Prostate gland (tissue), 2 donors: ENCODE data around the gene KCNK1. TPM values are rescaled to one million over a fixed set of nuclear protein-coding genes. Genes with fewer than 3 reads are reported as not detected.
A peak's percentile ranks its signal among the peaks of the same experiment; 100 is the strongest.

ENCODE experiments used
- DNase-seq: peaks from one replicate; pipeline ENCODE4 v3.0.0-alpha.2; 2019; ENCODE audit warnings: low spot score
- H3K27ac ChIP-seq, 2 donors: fragments of 200-600 bp; sonication (generic); 2 replicates each; pipeline ENCODE4 v1.5.1; 2017 to 2019
- H3K27me3 ChIP-seq: fragments of 200-600 bp; sonication (generic); replicated peaks from 2 replicates; pipeline ENCODE4 v1.5.1; 2019; ENCODE audit not compliant: insufficient read depth
- H3K36me3 ChIP-seq, 2 donors: fragments of 200-600 bp; sonication (generic); 1 replicate in 1 of 2; 2 replicates in 1 of 2; pipeline versions ENCODE4 v1.5.1 to v1.8.1; 2017 to 2019
- H3K4me1 ChIP-seq: fragments of 200-600 bp; sonication (generic); replicated peaks from 2 replicates; pipeline ENCODE4 v1.5.1; 2019
- H3K4me3 ChIP-seq, 2 donors: fragments of 200-600 bp; sonication (generic); 2 replicates each; pipeline ENCODE4 v1.5.1; 2017 to 2019
- H3K9me3 ChIP-seq: fragments of 200-600 bp; sonication (generic); 2 replicates; pipeline ENCODE4 v1.5.1; 2017
- POLR2A ChIP-seq: fragments of 450-650 bp; IDR thresholded peaks from one replicate; pipeline ENCODE4 v1.6.1; 2016; ENCODE audit warnings: antibody characterized with exemption, mild to moderate bottlenecking
- POLR2AphosphoS5 ChIP-seq: sonication (generic); formaldehyde crosslinking; IDR thresholded peaks from one replicate; pipeline ENCODE4 v1.6.1; 2017; ENCODE audit warnings: antibody characterized with exemption
- WGBS: methylation state at CpG from one replicate; pipeline ENCODE4 v1.1.5; 2018; 5-methylcytosine and 5-hydroxymethylcytosine counted together
- intact Hi-C: fragments of 100-400 bp; cut with DNase I; formaldehyde crosslinking; loops from one replicate; pipeline ENCODE4 v1.14.2; 2022
- total RNA-seq, 2 donors: library from RNA; depleted of rRNA; stranded (reverse); fragments of >200 nt; gene quantifications; one replicate each; pipeline ENCODE4 v1.1.0, GENCODE V29; 2016
- TF ChIP-seq, protein P1 (sequence below), 4 experiments: fragments of 200-600 bp in 2 of 4; fragments of 450-650 bp in 2 of 4; sonication (generic) in 2 of 4; IDR thresholded peaks; 1 replicate in 3 of 4; 2 replicates in 1 of 4; pipeline ENCODE4 v1.5.1; 2016 to 2019; ENCODE audit warnings: antibody characterized with exemption in 4 of 4, mild to moderate bottlenecking in 2 of 4, moderate library complexity in 2 of 4

The KCNK1 gene
- total RNA-seq = 1 to 10 TPM; 4.0 to 9.7 TPM

DNA sequence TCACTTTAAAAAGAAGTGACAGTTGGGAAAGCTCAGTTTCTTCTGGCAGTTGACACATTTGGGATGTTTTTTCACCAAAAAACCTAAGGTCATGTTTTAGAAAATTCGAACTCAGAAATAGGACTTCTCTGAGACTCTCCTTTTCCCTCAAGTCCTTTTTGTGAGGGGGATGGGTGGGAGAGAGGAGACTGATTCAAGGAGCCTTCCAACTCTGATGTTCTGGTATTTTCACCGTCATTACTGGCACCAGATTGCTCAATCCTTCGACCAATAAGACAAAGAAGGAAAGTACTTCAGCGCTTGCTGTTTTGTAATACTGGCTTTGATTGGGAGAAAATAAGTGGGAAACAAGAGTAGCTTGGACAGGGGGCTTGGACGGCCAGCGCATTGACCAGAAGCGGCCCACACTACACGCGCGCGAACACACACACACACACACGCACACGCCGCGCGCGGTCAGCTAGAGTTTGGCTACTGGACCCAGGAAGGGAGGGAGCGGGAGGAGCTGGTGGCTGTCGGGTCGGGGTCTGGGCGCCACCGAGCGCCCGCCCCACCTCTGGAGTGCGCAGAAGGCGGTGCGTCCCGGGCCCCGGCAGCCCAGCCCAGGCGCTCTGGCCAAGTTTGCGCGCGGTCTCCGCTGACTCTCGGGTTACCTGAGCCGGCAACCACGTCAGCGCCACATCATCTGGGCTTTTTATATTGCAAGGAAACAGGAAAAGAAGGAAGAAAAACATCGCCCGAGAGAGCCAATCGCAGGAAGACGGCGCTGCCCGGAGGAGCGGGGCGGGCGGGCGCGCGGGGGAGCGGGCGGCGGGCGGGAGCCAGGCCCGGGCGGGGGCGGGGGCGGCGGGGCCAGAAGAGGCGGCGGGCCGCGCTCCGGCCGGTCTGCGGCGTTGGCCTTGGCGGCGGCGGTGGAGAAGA lies at the start of gene KCNK1:
TSS of gene KCNK1 (plus strand) at position 855 of the 921 bp plus-strand sequence. CDS start at position 921, 66 bp downstream.
- 2% methylated on average over 39 of the region's 70 CpGs for WGBS
- H3K9me3 ChIP-seq = no peaks in the 10 kb centered on the region
- H3K36me3 ChIP-seq = no peaks in the 10 kb centered on the region
- H3K4me3 ChIP-seq = peak within 1 kb of the TSS; percentile 43 to 49
- no peaks in the 10 kb centered on the region for H3K27me3 ChIP-seq
- intact Hi-C loops = no loop called here
- H3K4me1 ChIP-seq = no peaks in the 10 kb centered on the region
- peak within 1 kb of the TSS; percentile 69 to 75 for H3K27ac ChIP-seq
- peak; percentile 76 for TF ChIP-seq POLR2A
- TF ChIP-seq, protein P1, sequence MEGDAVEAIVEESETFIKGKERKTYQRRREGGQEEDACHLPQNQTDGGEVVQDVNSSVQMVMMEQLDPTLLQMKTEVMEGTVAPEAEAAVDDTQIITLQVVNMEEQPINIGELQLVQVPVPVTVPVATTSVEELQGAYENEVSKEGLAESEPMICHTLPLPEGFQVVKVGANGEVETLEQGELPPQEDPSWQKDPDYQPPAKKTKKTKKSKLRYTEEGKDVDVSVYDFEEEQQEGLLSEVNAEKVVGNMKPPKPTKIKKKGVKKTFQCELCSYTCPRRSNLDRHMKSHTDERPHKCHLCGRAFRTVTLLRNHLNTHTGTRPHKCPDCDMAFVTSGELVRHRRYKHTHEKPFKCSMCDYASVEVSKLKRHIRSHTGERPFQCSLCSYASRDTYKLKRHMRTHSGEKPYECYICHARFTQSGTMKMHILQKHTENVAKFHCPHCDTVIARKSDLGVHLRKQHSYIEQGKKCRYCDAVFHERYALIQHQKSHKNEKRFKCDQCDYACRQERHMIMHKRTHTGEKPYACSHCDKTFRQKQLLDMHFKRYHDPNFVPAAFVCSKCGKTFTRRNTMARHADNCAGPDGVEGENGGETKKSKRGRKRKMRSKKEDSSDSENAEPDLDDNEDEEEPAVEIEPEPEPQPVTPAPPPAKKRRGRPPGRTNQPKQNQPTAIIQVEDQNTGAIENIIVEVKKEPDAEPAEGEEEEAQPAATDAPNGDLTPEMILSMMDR (IDR thresholded peaks at IDR 0.05) = peak in 1 of 4 experiments; percentile 5
- peak; percentile 56 for TF ChIP-seq POLR2AphosphoS5
- DNase-seq = peak; percentile 83

DNA sequence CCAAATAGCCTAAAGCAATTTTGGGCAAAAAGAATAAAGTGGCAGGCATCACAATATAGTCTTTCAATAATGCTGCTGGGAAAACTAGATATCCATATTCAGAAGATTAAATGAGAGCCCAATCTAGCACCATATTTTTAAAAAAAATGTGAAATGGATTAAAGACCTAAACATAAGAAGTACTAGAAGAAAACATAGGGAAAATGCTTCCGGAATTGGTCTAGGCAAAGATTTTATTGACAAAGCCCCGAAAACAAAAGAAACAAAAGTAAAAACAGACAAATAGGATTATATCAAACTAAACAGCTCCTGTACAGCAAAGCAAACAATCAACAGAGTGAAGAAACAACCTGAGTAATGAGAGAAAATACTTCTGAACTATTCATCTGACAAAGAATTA lies 48.6 kb upstream of the KCNK1 start:
- Histone ChIP-seq H3K27me3 (no peaks in the 10 kb centered on the region), H3K9me3 (no peaks in the 10 kb centered on the region), H3K36me3 (no peaks in the 10 kb centered on the region), H3K4me3 (no peak overlapping the region), H3K4me1 (no peaks in the 10 kb centered on the region), H3K27ac (no peak overlapping the region)
- intact Hi-C loops = no loop called here
- WGBS = 93% methylated on average over 2 of the region's 2 CpGs
- DNase-seq = no peak
- no peak for TF ChIP-seq POLR2AphosphoS5
- TF ChIP-seq, protein P1 (IDR thresholded peaks at IDR 0.05) = no peak
- no peak for TF ChIP-seq POLR2A

DNA sequence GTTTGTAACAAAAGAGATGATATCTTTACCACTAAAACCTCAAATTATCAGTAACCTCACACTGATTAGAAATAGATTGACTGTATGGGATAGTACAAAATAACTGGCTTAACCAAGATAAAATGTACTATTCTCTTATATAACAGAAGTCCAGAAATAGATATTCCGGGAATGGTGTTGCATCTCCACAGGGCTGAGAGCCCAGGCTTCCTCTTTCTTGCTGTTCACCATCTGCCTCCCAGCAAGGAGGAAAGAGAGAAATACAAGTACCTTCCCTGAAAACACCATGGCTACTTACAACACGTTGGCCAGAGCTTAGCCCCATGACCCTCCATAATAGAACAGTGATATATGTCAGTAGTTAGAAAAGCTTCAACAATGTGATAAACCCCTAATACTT lies 47.0 kb upstream of the KCNK1 start:
- H3K36me3 ChIP-seq = no peaks in the 10 kb centered on the region
- H3K4me1 ChIP-seq = no peaks in the 10 kb centered on the region
- intact Hi-C loops = no loop called here

DNA sequence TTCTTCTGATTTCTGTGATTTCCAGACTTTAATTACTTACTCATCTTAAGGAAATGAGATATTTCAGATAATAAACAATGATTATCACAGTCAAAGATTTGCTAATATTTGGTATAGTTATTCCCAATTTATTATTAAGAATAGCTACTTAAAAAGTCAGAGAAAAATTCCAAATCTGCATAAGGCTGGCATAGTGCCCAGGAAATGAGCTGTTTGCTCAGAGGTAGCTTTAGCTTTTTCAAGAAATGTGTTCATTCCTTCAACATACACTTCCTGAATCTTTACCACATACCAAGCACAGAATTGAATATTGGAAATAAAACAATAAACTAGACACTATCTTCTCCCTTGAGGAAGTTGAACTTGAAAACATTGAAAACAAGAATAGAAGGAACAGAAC lies 44.3 kb upstream of the KCNK1 start:
- Histone ChIP-seq H3K9me3 (no peaks in the 10 kb centered on the region), H3K27me3 (no peaks in the 10 kb centered on the region), H3K4me1 (no peaks in the 10 kb centered on the region), H3K4me3 (no peak overlapping the region), H3K36me3 (no peaks in the 10 kb centered on the region), H3K27ac (no peak overlapping the region)
- DNase-seq = no peak
- intact Hi-C loops = no loop called here
- no peak for TF ChIP-seq POLR2AphosphoS5
- TF ChIP-seq, protein P1 (IDR thresholded peaks at IDR 0.05) = no peak
- TF ChIP-seq POLR2A = no peak

More for the DNA sequence above, 47.0 kb upstream of the KCNK1 start:
- TF ChIP-seq, protein P1 (IDR thresholded peaks at IDR 0.05) = no peak
- TF ChIP-seq POLR2AphosphoS5 (no peak), POLR2A (no peak)
- DNase-seq = no peak
- Histone ChIP-seq H3K27me3 (no peaks in the 10 kb centered on the region), H3K9me3 (no peaks in the 10 kb centered on the region), H3K4me3 (no peak overlapping the region), H3K27ac (no peak overlapping the region)
- 64% methylated on average over 2 of the region's 2 CpGs for WGBS

DNA sequence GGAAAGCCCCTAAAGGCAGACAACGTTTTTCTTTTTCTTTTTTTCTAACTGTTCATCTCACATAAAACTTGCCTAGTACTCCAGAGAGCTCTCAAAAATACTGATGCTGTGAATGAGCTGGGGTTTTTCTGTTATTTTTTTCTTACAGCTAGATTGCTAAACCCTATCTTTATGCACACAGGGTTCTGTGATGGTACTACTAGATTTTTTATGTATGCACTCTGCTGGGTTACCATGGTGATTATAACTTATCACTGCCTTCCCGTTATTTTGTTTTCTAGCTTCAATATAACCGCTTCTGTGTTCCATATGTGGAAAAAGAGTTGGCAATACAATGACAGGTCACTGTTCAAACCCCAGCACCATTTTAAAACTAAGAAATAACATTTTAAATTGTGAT lies 43.7 kb upstream of the KCNK1 start:
- no peak for TF ChIP-seq POLR2A
- no peak for TF ChIP-seq POLR2AphosphoS5
- TF ChIP-seq, protein P1 (IDR thresholded peaks at IDR 0.05) = no peak
- Histone ChIP-seq H3K9me3 (no peaks in the 10 kb centered on the region), H3K4me3 (no peak overlapping the region), H3K27me3 (no peaks in the 10 kb centered on the region), H3K4me1 (no peaks in the 10 kb centered on the region), H3K27ac (no peak overlapping the region), H3K36me3 (no peaks in the 10 kb centered on the region)
- no peak for DNase-seq
- intact Hi-C loops = no loop called here
- 45% methylated on average over 3 of the region's 3 CpGs for WGBS
